CD4-positive, alpha-beta T cell treated with Interleukin-6 at 100 ng/mL for 8 hours (primary cell): ENCODE measurements around the gene IL15RA.
"Not testable (repeated sequence)": the region's sequence is repeated elsewhere in the genome, so short reads cannot be mapped to it uniquely, and the experiment has no call there.

ENCODE experiments used
- DNase-seq: peaks from one replicate; pipeline ENCODE4 v3.0.0-alpha.2; 2020; ENCODE audit warnings: mixed read lengths, low spot score

Gene IL15RA

GRCh38 chr10:5968681-5969453 is 8.5 kb downstream of the IL15RA start:
- no peak for DNase-seq

GRCh38 chr10:5968037-5968680 is 9.2 kb downstream of the IL15RA start:
- DNase-seq: no peak

GRCh38 chr10:5965266-5965665 is 12.1 kb downstream of the IL15RA start:
- DNase-seq: no peak

GRCh38 chr10:5964736-5965135 is 12.6 kb downstream of the IL15RA start:
- DNase-seq: no peak

GRCh38 chr10:5963591-5963990 is 13.8 kb downstream of the IL15RA start:
- no peak for DNase-seq

- no peak for DNase-seq
Measured at GRCh38 chr10:5963071-5963470, 14.3 kb downstream of the IL15RA start.

GRCh38 chr10:5962358-5962940 is 14.9 kb downstream of the IL15RA start:
- DNase-seq: not testable (repeated sequence)

GRCh38 chr10:5961405-5962100 is 15.8 kb downstream of the IL15RA start:
- no peak for DNase-seq

- DNase-seq: not testable (repeated sequence)
Measured at GRCh38 chr10:5960973-5961275, 16.4 kb downstream of the IL15RA start.

- DNase-seq: no peak
Measured at GRCh38 chr10:5960070-5960972, 17.0 kb downstream of the IL15RA start.

- DNase-seq: no peak
Measured at GRCh38 chr10:5959581-5960069, 17.7 kb downstream of the IL15RA start.

- DNase-seq: no peak
Measured at GRCh38 chr10:5959142-5959541, 18.2 kb downstream of the IL15RA start.

- DNase-seq: no peak
Measured at GRCh38 chr10:5958675-5959074, 18.7 kb downstream of the IL15RA start.

GRCh38 chr10:5958077-5958476 is 19.3 kb downstream of the IL15RA start:
- DNase-seq: no peak

GRCh38 chr10:5956146-5956936 is 21.0 kb downstream of the IL15RA start:
- DNase-seq: no peak

GRCh38 chr10:5953676-5954075 is 23.7 kb downstream of the IL15RA start:
- DNase-seq: no peak

- DNase-seq: no peak
Measured at GRCh38 chr10:5952731-5953385, 24.5 kb downstream of the IL15RA start.

GRCh38 chr10:5951721-5952407 is 25.5 kb downstream of the IL15RA start:
- DNase-seq: no peak

- DNase-seq: no peak
Measured at GRCh38 chr10:5951167-5951711, 26.1 kb downstream of the IL15RA start.
